ENCODE measurements around the gene ZSWIM3. TPM values are rescaled to one million over a fixed set of nuclear protein-coding genes. Genes with fewer than 3 reads are reported as not detected.
"Not testable (repeated sequence)": the region's sequence is repeated elsewhere in the genome, so short reads cannot be mapped to it uniquely, and the experiment has no call there.

The ZSWIM3 gene
- total RNA-seq, 1 experiment from 2014 or later = 4.9 TPM

GRCh38 chr20:45829673-45830106 lies 27.7 kb upstream of the ZSWIM3 start:
- in situ Hi-C loops (cut with HindIII; ENCODE audit: low sequenced_read_pairs); DNase-seq (ENCODE audit: low spot score): not testable (repeated sequence)

DNA sequence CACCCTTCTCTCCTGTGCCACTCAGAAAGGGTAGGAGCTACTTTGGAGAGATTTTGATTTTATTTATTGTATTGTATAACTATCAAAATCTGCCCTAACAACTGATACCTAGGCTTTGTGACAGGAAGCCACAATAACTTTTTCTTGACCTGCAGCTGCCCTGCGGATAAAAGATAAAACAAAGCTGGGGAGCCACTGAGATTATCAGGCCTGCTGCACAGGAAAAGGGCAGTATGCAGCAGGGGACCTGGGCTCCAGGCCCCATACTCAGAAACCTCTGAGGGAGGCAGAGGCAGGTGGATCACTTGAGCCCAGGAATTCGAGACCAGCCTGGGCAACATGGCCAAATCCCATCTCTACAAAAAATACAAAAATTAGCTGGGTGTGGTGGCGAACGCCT lies 24.8 kb upstream of the ZSWIM3 start:
- in situ Hi-C loops (cut with HindIII; ENCODE audit: low sequenced_read_pairs) = no loop called here
- DNase-seq (ENCODE audit: low spot score) = no peak

- in situ Hi-C loops (cut with HindIII; ENCODE audit: low sequenced_read_pairs) = no loop called here
- peak; percentile 82 for DNase-seq (ENCODE audit: low spot score)
Measured at GRCh38 chr20:45833030-45833882, 24.2 kb upstream of the ZSWIM3 start, which contains the start of gene SNX21. Gene SNX21, plus strand, starts transcription at chr20:45833799. Its CDS starts 121 bp downstream, at chr20:45833920.

- peak; percentile 79 for DNase-seq (ENCODE audit: low spot score)
- in situ Hi-C loops (cut with HindIII; ENCODE audit: low sequenced_read_pairs) = no loop called here
Measured at GRCh38 chr20:45833883-45834796, 23.3 kb upstream of the ZSWIM3 start.

GRCh38 chr20:45834797-45835161 lies 22.6 kb upstream of the ZSWIM3 start:
- no peak for DNase-seq (ENCODE audit: low spot score)
- in situ Hi-C loops (cut with HindIII; ENCODE audit: low sequenced_read_pairs) = no loop called here

- no peak for DNase-seq (ENCODE audit: low spot score)
- in situ Hi-C loops (cut with HindIII; ENCODE audit: low sequenced_read_pairs) = no loop called here
Measured at GRCh38 chr20:45835329-45835765, 22.1 kb upstream of the ZSWIM3 start.

DNA sequence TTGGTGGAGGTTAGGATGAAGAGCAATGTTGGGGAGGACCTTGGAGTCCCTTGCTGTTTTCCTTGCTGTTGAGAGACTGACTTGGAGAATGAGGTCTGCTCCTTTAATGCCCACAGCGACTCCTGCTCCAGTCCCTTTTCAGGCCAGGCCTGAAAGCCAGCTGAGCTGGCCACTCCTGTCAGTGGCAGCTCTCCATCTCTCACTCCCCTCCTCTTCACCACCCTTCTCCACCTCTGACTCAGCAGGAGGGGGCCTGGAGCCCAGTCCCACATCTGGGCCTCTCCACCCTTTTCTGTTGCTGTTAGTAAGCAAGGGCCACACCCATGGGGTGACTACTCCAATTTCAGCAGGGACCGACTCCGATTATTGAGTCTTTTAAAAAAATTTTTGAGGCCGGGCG lies 21.6 kb upstream of the ZSWIM3 start:
- in situ Hi-C loops (cut with HindIII; ENCODE audit: low sequenced_read_pairs) = no loop called here
- no peak for DNase-seq (ENCODE audit: low spot score)

GRCh38 chr20:45836841-45837240 lies 20.6 kb upstream of the ZSWIM3 start:
- in situ Hi-C loops (cut with HindIII; ENCODE audit: low sequenced_read_pairs) = no loop called here
- DNase-seq (ENCODE audit: low spot score) = no peak

- in situ Hi-C loops (cut with HindIII; ENCODE audit: low sequenced_read_pairs) = no loop called here
Measured at GRCh38 chr20:45840700-45841198, 16.7 kb upstream of the ZSWIM3 start.

GRCh38 chr20:45841407-45842129 lies 15.8 kb upstream of the ZSWIM3 start:
- DNase-seq (ENCODE audit: low spot score) = no peak
- in situ Hi-C loops (cut with HindIII; ENCODE audit: low sequenced_read_pairs) = no loop called here

More at GRCh38 chr20:45840700-45841198, 16.7 kb upstream of the ZSWIM3 start:
- no peak for DNase-seq (ENCODE audit: low spot score)

DNA sequence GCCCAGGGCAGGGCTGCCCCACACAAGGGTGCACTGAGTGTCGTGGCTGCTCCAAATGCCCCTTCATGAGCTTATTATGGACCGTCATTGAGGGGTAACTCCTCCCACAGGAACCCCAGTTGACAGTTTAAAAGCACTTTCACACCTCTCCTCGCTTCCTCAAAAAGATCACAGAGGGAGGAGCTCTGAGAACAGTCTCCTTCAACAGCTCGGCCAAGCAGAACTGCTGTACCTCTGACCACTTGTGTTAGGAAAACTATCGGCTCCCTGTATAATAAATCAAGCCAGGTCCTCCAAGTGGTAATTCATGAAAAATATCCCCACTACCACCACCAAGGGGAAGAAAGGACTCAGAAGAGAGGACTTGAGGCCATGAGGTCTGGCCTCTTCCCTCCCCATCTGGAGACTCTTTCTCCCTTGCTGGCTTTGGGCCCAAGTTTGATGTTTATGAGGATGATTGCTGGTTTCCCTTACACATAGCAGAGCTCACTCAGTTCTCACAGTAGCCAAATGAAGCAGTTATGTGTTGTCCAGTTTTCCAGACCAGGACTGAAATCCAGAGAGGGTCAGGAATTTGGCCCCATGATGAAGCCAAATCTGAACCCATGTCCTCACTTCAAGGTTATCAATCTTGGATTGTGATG lies 15.1 kb upstream of the ZSWIM3 start:
- DNase-seq (ENCODE audit: low spot score) = no peak
- in situ Hi-C loops (cut with HindIII; ENCODE audit: low sequenced_read_pairs) = no loop called here

DNA sequence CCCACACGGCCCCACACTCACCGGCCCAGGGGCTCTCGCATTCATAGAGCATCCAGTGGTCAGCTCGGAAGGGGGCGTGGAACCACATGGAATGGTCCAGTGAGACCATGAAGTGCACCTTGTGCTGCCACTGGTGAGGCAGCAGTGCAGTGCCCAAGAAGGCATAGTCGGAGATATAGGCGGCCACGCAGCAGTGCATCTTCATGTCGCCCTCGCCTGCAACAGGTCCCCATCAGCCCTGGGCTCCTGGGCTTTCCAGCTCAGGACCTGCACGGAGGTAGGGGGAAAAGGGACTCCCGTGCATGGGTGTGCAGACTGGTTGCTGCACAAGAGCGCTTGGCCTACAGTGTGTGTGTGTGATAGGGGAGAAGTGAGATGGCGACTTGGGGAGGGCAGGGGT lies 13.9 kb upstream of the ZSWIM3 start:
- in situ Hi-C loops (cut with HindIII; ENCODE audit: low sequenced_read_pairs) = no loop called here
- DNase-seq (ENCODE audit: low spot score) = no peak

DNA sequence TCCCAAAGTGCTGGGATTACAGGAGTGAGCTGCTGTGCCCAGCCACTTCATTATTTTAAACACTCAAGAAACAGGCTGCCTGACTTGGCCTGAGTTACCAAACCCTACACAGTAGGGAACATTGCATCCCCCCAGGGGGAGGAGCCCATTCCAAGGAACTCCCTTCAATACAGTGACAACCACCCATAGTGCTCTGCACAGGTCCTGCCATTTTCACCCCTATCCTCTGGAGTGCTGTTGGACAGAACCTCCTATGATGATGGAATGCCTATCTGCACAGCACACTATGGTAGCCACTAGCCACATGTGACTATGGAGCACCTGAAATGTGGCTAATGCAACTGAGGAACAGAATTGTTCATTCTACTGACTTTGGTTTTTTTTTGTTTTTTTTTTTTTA lies 12.0 kb upstream of the ZSWIM3 start:
- in situ Hi-C loops (cut with HindIII; ENCODE audit: low sequenced_read_pairs) = no loop called here
- no peak for DNase-seq (ENCODE audit: low spot score)

DNA sequence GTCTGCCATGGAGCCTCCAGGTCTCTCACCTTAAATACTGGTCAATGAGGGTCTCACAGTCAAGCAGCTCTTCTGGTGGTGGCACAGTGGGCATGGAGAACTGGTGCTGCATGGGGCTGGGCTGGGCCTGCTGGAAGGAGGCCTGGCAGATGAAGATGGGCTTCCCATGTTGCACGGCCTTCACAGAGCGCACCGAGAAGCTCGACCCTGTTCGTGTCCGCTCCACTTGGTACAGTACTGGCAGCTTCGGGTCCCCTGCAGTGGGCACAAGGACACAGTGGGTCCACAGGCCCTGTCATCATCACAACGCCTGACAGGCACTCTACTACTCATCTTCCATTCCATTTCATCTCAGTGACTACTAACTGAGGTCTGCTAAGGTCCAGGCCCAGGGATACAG lies 9.0 kb upstream of the ZSWIM3 start:
- in situ Hi-C loops (cut with HindIII; ENCODE audit: low sequenced_read_pairs) = no loop called here
- no peak for DNase-seq (ENCODE audit: low spot score)

- in situ Hi-C loops (cut with HindIII; ENCODE audit: low sequenced_read_pairs) = no loop called here
- no peak for DNase-seq (ENCODE audit: low spot score)
Measured at GRCh38 chr20:45848969-45849582, 8.3 kb upstream of the ZSWIM3 start.

DNA sequence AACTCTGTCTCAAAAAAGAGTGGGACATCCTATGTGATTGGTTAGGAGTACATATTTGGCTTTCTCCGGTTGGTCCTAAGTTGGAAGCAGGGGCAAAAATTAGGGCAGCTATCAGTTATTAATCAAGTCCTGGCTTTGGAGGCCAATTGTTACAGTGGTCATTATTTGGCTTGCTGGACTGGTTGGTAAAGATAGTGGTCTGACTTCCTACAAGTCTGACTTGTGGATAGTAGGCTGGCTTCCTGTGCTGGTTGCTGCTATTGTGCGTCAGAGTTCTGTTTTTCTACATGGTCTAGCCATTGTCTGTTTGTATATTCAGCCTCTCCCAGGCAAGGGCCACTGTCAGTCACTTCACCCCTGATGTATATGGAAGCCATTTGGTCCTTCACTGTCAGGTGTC lies 7.2 kb upstream of the ZSWIM3 start:
- in situ Hi-C loops (cut with HindIII; ENCODE audit: low sequenced_read_pairs) = no loop called here
- DNase-seq (ENCODE audit: low spot score) = no peak

- in situ Hi-C loops (cut with HindIII; ENCODE audit: low sequenced_read_pairs) = no loop called here
- DNase-seq (ENCODE audit: low spot score) = no peak
Measured at GRCh38 chr20:45850926-45851325, 6.5 kb upstream of the ZSWIM3 start.

DNA sequence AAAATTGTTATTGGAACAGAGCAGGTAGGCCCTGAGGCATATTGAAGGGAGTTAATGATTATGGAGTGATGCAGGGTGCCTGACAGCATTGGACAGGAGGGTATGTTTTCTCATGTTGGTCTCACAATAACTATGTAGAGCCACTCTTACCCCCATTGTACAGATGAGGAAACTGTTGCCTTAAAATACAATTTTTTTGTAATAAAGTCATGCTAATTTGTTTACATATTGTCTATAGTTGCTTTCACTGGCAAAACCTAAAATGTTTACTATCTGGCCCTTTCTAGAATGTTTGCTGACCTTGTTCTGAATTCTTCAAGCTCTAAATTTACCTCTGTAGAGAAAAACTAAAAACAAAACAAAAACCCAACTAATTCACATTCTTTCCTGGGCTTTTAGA lies 5.9 kb upstream of the ZSWIM3 start:
- in situ Hi-C loops (cut with HindIII; ENCODE audit: low sequenced_read_pairs) = no loop called here
- DNase-seq (ENCODE audit: low spot score) = no peak

Measured in G401 (cell line).